ENCODE measurements around the gene CSDE1.
"Not testable (repeated sequence)": the region's sequence is repeated elsewhere in the genome, so short reads cannot be mapped to it uniquely, and the experiment has no call there.

CSDE1 gene

DNA sequence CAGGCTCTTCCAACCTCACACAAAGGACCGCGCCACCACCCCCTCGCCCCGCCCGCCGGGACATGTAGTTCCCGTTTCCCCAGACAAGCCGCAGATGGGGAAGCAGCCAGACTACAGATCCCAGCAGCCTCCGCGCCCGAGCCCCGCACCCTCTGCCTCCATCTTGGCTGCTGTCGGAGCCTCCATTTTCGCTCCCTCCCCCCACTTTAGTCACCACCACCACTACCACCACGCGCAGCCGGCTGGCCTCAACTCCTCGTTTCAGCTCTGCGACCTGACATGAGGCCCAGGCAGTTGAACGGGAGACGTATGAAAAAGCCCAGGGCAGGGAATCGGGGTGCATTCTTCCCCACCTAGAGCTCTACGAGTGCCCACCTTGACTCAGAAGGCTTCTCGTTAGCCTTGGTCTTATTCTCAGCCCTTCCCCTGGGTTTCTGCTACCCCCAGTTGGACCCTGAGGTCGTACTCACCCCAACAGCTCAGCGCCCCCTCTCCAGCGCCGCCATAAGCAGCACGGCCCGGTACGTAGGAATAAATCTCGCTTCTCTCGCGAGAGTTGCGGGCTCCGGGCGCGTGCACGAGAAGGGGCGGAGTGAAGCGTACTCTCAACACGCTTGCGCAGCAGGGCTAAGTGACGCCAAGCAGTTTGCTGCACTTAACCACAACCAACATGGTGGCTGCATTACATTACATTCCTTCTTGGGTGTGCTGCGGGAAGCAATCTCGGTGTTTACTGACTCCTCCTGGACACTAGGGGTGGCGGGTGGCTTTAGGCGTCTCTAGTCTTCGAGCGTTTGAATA lies at the start of gene CSDE1:
CSDE1 (minus strand) TSS at position 530 of the 801 bp plus-strand sequence. CDS start 18,094 bp downstream, outside the sequence.
- TF ChIP-seq CTCF (IDR thresholded peaks at IDR 0.05; ENCODE audit: unreplicated experiment in 3 of 3) = peak; percentile 39 to 55 (median 49)
- Mint-ChIP-seq H3K36me3 (ENCODE audit: low read depth) (peaks cover 4% of the 10 kb centered on the region), H3K27ac (peak within 1 kb of the TSS; percentile 99 to 100 (median 100)), H3K9me3 (no peaks in the 10 kb centered on the region), H3K4me3 (peak within 1 kb of the TSS; percentile 98 to 100 (median 99)), H3K4me1 (peaks cover 43% of the 10 kb centered on the region), H3K27me3 (ENCODE audit: low read depth) (no peaks in the 10 kb centered on the region)

GRCh38 chr1:114804449-114804848 lies 46.7 kb upstream of the CSDE1 start:
- not testable (repeated sequence) for H3K27ac Mint-ChIP-seq; H3K9me3 Mint-ChIP-seq; H3K27me3 Mint-ChIP-seq (ENCODE audit: low read depth); H3K4me3 Mint-ChIP-seq; H3K36me3 Mint-ChIP-seq (ENCODE audit: low read depth); H3K4me1 Mint-ChIP-seq

DNA sequence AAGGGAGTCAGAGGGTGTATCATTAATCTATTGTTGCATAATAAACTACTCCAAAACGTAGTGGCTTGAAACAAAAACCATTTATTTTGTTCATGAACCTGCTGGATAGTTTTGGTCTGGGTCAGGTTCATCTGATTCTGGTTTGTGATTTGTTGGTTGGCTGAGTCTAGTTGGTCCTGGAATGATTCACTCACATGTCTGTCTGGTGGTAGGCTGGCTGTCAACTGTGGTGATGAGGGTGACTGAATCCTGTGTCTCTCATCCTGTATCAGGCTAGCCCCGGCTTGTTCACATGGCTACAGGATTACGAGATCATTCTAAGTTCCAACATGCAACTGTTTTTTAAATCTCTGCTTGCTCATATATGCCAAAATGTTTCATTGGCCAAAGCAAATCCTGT lies 45.2 kb upstream of the CSDE1 start:
- H3K9me3 Mint-ChIP-seq = no peaks in the 10 kb centered on the region
- no peaks in the 10 kb centered on the region for H3K36me3 Mint-ChIP-seq (ENCODE audit: low read depth)
- TF ChIP-seq CTCF (IDR thresholded peaks at IDR 0.05; ENCODE audit: unreplicated experiment in 3 of 3) = no peak
- peaks cover 15% of the 10 kb centered on the region for H3K27me3 Mint-ChIP-seq (ENCODE audit: low read depth)
- H3K27ac Mint-ChIP-seq = no peak overlapping the region
- H3K4me3 Mint-ChIP-seq = no peak overlapping the region
- no peaks in the 10 kb centered on the region for H3K4me1 Mint-ChIP-seq

- no peak overlapping the region for H3K4me3 Mint-ChIP-seq
- no peaks in the 10 kb centered on the region for H3K4me1 Mint-ChIP-seq
- H3K9me3 Mint-ChIP-seq = peaks cover 3% of the 10 kb centered on the region
- no peak overlapping the region for H3K27ac Mint-ChIP-seq
- TF ChIP-seq CTCF (IDR thresholded peaks at IDR 0.05; ENCODE audit: unreplicated experiment in 3 of 3) = no peak
- H3K27me3 Mint-ChIP-seq (ENCODE audit: low read depth) = peaks cover 18% of the 10 kb centered on the region
- H3K36me3 Mint-ChIP-seq (ENCODE audit: low read depth) = no peaks in the 10 kb centered on the region
Observed at GRCh38 chr1:114794038-114794437, 36.3 kb upstream of the CSDE1 start.

DNA sequence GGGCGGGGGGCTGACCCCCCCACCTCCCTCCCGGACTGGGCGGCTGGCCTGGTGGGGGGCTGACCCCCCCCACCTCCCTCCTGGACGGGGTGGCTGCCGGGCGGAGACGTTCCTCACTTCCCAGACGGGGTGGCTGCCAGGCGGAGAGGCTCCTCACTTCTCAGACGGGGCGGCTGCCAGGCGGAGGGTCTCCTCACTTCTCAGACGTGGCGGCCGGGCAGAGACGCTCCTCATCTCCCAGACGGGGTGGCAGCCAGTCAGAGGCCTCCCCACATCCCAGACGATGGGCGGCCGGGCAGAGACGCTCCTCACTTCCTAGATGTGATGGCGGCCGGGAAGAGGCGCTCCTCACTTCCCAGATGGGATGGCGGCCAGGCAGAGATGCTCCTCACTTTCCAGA lies 32.8 kb upstream of the CSDE1 start:
- not testable (repeated sequence) for H3K4me3 Mint-ChIP-seq; H3K4me1 Mint-ChIP-seq; H3K36me3 Mint-ChIP-seq (ENCODE audit: low read depth); H3K27ac Mint-ChIP-seq
- peaks cover 29% of the 10 kb centered on the region for H3K27me3 Mint-ChIP-seq (ENCODE audit: low read depth)
- peaks cover 20% of the 10 kb centered on the region for H3K9me3 Mint-ChIP-seq

DNA sequence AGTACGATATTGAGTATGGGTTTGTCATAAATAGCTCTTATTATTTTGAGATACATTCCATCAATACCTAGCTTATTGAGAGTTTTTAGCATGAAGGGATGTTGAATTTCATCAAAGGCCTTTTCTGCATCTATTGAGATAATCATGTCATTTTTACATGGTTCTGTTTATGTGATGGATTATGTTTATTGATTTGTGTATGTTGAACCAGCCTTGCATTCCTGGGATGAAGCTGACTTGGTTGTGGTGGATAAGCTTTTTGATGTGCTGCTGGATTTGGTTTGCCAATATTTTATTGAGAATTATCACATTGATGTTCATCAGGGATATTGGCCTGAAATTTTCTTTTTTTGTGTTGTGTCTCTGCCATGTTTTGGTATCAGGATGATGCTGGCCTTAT lies 28.7 kb upstream of the CSDE1 start:
- H3K36me3 Mint-ChIP-seq (ENCODE audit: low read depth); H3K27ac Mint-ChIP-seq; H3K4me1 Mint-ChIP-seq; H3K4me3 Mint-ChIP-seq: not testable (repeated sequence)
- Mint-ChIP-seq H3K27me3 (ENCODE audit: low read depth) (peaks cover 31% of the 10 kb centered on the region), H3K9me3 (peaks cover 18% of the 10 kb centered on the region)

DNA sequence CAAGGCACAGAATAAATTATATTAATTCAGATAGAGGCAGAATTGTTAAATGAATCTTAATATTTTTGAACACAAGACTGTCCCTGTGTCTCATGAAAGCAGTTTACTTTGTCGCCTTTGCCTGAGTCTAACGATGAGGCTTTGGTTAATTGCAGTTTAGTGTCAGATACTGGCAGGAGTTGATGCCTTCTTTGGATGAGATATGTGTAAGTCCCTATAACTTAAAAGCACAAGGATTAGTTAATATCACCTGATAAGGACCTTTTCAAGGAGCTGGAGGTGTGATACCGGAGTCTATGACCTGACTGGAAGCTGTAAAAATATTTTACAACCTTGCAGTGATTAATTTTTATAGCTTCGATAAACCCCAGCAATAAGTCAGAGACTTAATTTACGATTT lies 24.7 kb upstream of the CSDE1 start:
- TF ChIP-seq CTCF (IDR thresholded peaks at IDR 0.05; ENCODE audit: unreplicated experiment in 3 of 3) = no peak
- H3K9me3 Mint-ChIP-seq = peaks cover 14% of the 10 kb centered on the region
- H3K27ac Mint-ChIP-seq = no peak overlapping the region
- no peak overlapping the region for H3K4me3 Mint-ChIP-seq
- peaks cover 22% of the 10 kb centered on the region for H3K4me1 Mint-ChIP-seq
- peaks cover 14% of the 10 kb centered on the region for H3K36me3 Mint-ChIP-seq (ENCODE audit: low read depth)
- H3K27me3 Mint-ChIP-seq (ENCODE audit: low read depth) = peaks cover 16% of the 10 kb centered on the region

Measured in nephron (organoid).